BJ (cell line): Measurements from ENCODE around the gene MYRFL. TPM values are rescaled to one million over a fixed set of nuclear protein-coding genes. Genes with fewer than 3 reads are reported as not detected.

Experiments
- CTCF ChIA-PET: fragments of 350-600 bp; formaldehyde crosslinking; extraction: SDS; loops from one replicate; lab custom pipeline; 2021; ENCODE audit warnings: antibody characterized with exemption, inconsistent platforms; lab: Yijun Ruan, JAX
- POLR2A ChIA-PET: fragments of 300-600 bp; sonication (Branson Sonifier 250); formaldehyde crosslinking; extraction: SDS; loops from one replicate; lab custom pipeline; 2021; ENCODE audit warnings: antibody characterized with exemption; lab: Charles Lee
- DNase-seq: peaks from one replicate; pipeline ENCODE4 v3.0.0-alpha.2; 2011; ENCODE audit warnings: low read depth
- H3K27me3 ChIP-seq: 2 replicates; pipeline ENCODE4 v1.6.0; 2011; ENCODE audit warnings: low read length; ENCODE audit not compliant: control insufficient read depth, insufficient read depth
- H3K36me3 ChIP-seq: 2 replicates; pipeline ENCODE4 v1.5.1; 2011; ENCODE audit warnings: low read length; ENCODE audit not compliant: control insufficient read depth, insufficient read depth
- H3K4me3 ChIP-seq: 2 replicates; pipeline ENCODE4 v1.5.1; 2011; ENCODE audit warnings: low read depth, mild to moderate bottlenecking, control low read depth, low read length
- CTCF ChIP-seq: IDR thresholded peaks from 2 replicates; pipeline ENCODE4 v1.5.1; 2011; ENCODE audit warnings: low read depth, mild to moderate bottlenecking, control low read depth, inconsistent platforms, low read length, moderate library complexity; ENCODE audit not compliant: insufficient read depth
- polyA plus RNA-seq: library from polyadenylated mRNA; depleted of rRNA; stranded (reverse); fragments of >200 nt; gene quantifications from 2 replicates; pipeline ENCODE4 v1.2.3, GENCODE V29; 2011

The MYRFL gene
- polyA plus RNA-seq, 1 experiment: not detected

DNA sequence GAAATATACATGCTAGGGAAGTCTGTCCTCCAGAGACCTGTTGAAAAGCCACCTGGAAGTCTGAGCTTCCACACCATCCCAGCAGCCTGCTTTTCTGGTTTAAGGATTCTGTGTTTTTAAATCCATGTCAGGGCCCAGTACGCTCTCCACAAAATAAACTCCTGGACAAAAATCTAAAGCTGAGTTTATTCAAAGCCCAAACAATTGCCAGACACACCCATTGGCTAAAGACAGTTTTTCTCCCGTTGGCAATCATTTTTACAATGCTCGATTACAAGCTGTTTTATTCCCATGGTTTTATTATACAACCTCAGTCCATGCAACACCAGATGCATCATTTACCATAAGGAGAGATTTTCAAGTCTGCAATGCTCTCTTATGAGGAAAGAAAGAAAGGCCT lies 94.5 kb downstream of the MYRFL start:
- DNase-seq: no peak

DNA sequence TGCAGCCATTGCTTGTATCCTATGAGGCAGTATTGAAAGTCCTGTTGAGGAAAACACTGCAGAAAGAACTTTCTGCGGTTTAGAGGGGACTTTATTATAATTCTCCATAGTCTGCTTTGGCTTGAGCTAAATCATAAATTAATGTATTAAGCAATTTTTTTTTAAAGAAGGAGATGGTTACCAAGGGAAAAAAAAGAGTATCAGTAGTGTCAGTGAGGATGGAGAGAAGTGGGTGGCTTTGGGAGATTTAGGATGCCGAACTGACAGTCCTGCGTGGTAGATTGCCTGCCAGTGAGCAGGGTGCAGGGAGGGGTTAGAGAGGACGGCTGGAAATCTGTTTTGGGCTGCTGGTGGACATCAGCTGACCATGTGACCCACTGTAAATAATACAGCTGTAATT lies 96.8 kb downstream of the MYRFL start:
- ChIA-PET CTCF (no interaction called here), POLR2A (no interaction called here)
- TF ChIP-seq CTCF: no peak
- DNase-seq: no peak
- Histone ChIP-seq H3K4me3 (no peak overlapping the region), H3K27me3 (no peaks in the 10 kb centered on the region), H3K36me3 (no peaks in the 10 kb centered on the region)

More for the DNA sequence above, 94.5 kb downstream of the MYRFL start:
- TF ChIP-seq CTCF: no peak
- H3K4me3 ChIP-seq: no peak overlapping the region
- POLR2A ChIA-PET: interaction anchor here (0.6 kb wide), 1 partner anchor 16 kb away, joined by 3 read pairs; no protein-coding TSS in a partner anchor
- no peaks in the 10 kb centered on the region for H3K36me3 ChIP-seq
- CTCF ChIA-PET: interaction anchor here (0.8 to 1.9 kb wide), 3 partner anchors 10 to 18 kb away, joined by 3 to 6 read pairs (median 4); no protein-coding TSS in a partner anchor
- H3K27me3 ChIP-seq: no peaks in the 10 kb centered on the region

DNA sequence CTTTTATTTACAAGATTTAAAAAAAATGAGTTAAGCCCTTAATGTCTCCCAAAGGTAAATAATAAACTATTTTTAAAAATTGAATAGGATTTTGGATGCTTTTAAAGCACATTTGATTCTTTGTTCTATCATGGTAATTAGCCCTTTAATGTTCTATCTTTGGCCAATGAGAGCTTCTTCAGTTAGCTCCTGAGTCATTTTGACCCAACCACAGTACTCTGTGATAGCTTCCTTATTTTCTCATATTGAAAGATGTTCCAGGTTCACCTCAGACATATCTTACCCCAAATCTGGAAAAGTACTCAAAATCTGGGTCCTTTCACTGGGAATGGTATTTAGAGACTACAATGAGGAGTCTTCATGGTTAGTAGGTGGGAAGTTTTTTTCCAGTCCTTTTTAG lies 98.0 kb downstream of the MYRFL start:
- no peak for TF ChIP-seq CTCF
- ChIA-PET CTCF (no interaction called here), POLR2A (no interaction called here)
- no peaks in the 10 kb centered on the region for H3K27me3 ChIP-seq
- H3K36me3 ChIP-seq: no peaks in the 10 kb centered on the region
- DNase-seq: no peak
- no peak overlapping the region for H3K4me3 ChIP-seq

DNA sequence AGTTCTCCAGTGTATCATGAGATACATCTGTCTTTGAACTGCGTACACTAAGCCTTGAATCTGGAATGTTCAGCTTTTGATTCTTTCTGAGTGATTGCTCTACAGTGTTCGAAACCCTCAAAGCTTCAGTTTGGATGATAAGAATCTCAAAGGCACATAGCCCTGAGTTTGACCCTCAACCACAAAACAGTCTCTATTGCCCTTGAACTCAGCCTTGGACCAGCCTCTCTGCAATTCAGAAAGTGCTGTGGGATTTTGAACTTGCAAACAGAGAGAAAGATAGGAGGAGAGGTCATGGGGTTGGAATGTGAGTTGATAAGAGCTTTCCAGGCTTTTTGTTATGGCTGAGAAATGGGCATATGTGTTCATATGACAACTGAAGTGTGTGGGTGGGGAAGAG lies 100.3 kb downstream of the MYRFL start:
- Histone ChIP-seq H3K36me3 (no peaks in the 10 kb centered on the region), H3K4me3 (no peak overlapping the region), H3K27me3 (no peaks in the 10 kb centered on the region)
- ChIA-PET CTCF (no interaction called here), POLR2A (no interaction called here)
- TF ChIP-seq CTCF: no peak
- DNase-seq: no peak

DNA sequence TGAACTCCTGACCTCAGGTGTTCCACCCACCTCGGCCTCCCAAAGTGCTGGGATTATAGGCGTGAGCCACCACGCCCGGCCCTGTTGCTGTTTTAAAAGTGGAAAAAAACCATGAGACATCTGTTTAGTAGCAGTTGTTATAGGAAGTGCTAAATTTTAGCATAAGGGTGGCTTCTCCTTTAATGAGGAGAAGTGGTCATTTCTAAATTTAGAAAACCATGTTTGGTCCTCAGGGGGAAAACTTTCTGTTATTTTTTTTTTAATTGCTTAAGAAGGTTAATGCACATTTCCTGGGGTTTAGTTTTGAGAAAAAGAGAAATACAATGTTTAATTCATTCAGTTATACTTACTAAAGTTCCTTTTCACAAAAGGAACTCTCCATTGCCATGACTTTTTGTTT lies 102.1 kb downstream of the MYRFL start:
- ChIA-PET CTCF (interaction anchor here (0.5 kb wide), 1 partner anchor 1626 kb away, joined by 3 read pairs; no protein-coding TSS in a partner anchor), POLR2A (no interaction called here)
- no peak overlapping the region for H3K4me3 ChIP-seq
- TF ChIP-seq CTCF: no peak
- H3K27me3 ChIP-seq: no peaks in the 10 kb centered on the region
- no peaks in the 10 kb centered on the region for H3K36me3 ChIP-seq
- DNase-seq: no peak
